SK-N-SH (cell line): ENCODE data around the gene SYNPO2. TPM values are rescaled to one million over a fixed set of nuclear protein-coding genes. Genes with fewer than 3 reads are reported as not detected.

Experiments
- CTCF ChIA-PET: fragments of 300-600, 350-600 bp; formaldehyde crosslinking; extraction: SDS; loops from one replicate; lab custom pipeline; 2021; lab: Yijun Ruan, JAX
- POLR2A ChIA-PET: fragments of 350-600 bp; sonication (Branson Sonifier 250); formaldehyde crosslinking; extraction: SDS; loops from one replicate; lab custom pipeline; 2020; ENCODE audit warnings: antibody characterized with exemption, inconsistent platforms; lab: Yijun Ruan, JAX
- DNase-seq: peaks from one replicate; pipeline ENCODE4 v3.0.0; 2012
- H2AFZ ChIP-seq: fragments of 200-600 bp; sonication (generic); 2 replicates; pipeline ENCODE4 v1.8.1; 2016; ENCODE audit warnings: antibody characterized with exemption, mild to moderate bottlenecking, low read depth
- H3F3A ChIP-seq: fragments of 200-600 bp; sonication (generic); replicated peaks from 2 replicates; pipeline ENCODE3; 2016; ENCODE audit warnings: antibody characterized with exemption, mild to moderate bottlenecking; ENCODE audit not compliant: insufficient read depth
- H3K27ac ChIP-seq, 2 experiments: fragments of 200-500 bp in 1 of 2; fragments of 200-600 bp in 1 of 2; sonication (Bioruptor generic) in 1 of 2; sonication (generic), shearing (Covaris generic) in 1 of 2; 2 replicates each; pipeline versions ENCODE4 v1.5.1 to v1.6.1; 2014 to 2016; ENCODE audit warnings: low read depth in 2 of 2, inconsistent platforms in 1 of 2, low read length in 1 of 2, mild to moderate bottlenecking in 1 of 2, mixed read lengths in 1 of 2
- H3K27me3 ChIP-seq: fragments of 200-600 bp; sonication (generic), shearing (Covaris generic); 2 replicates; pipeline ENCODE4 v1.6.1; 2016; ENCODE audit warnings: mixed run types; ENCODE audit not compliant: insufficient read depth
- H3K36me3 ChIP-seq, 2 experiments: fragments of 200-500 bp in 1 of 2; fragments of 200-600 bp in 1 of 2; sonication (Bioruptor generic) in 1 of 2; sonication (generic) in 1 of 2; replicated peaks in 1 of 2; 2 replicates each; pipeline versions ENCODE3 to v1.5.1; 2014 to 2016; ENCODE audit warnings: low read length in 1 of 2, mild to moderate bottlenecking in 1 of 2; ENCODE audit not compliant: insufficient read depth in 2 of 2, control insufficient read depth in 1 of 2
- H3K4me1 ChIP-seq, 2 experiments: fragments of 200-500 bp in 1 of 2; fragments of 200-600 bp in 1 of 2; sonication (Bioruptor generic) in 1 of 2; sonication (generic), shearing (Covaris generic) in 1 of 2; 2 replicates each; pipeline versions ENCODE4 v1.5.1 to v1.6.1; 2014 to 2016; ENCODE audit warnings: low read depth in 1 of 2, low read length in 1 of 2, mixed run types in 1 of 2; ENCODE audit not compliant: insufficient read depth in 2 of 2, control insufficient read depth in 1 of 2
- H3K4me2 ChIP-seq: fragments of 200-600 bp; sonication (generic), shearing (Covaris generic); 2 replicates; pipeline ENCODE4 v1.6.1; 2017; ENCODE audit warnings: mixed run types
- H3K4me3 ChIP-seq, 2 experiments: fragments of 200-500 bp in 1 of 2; fragments of 200-600 bp in 1 of 2; sonication (Bioruptor generic) in 1 of 2; sonication (generic), shearing (Covaris generic) in 1 of 2; 2 replicates each; pipeline versions ENCODE4 v1.5.1 to v1.8.1; 2014 to 2016; ENCODE audit warnings: low read depth in 2 of 2, inconsistent platforms in 1 of 2, low read length in 1 of 2, mild to moderate bottlenecking in 1 of 2, mixed read lengths in 1 of 2, moderate library complexity in 1 of 2
- H3K79me2 ChIP-seq: fragments of 200-600 bp; sonication (generic); 2 replicates; pipeline ENCODE4 v1.8.1; 2017; ENCODE audit warnings: mild to moderate bottlenecking; ENCODE audit not compliant: insufficient read depth
- H3K9ac ChIP-seq: fragments of 200-600 bp; sonication (generic); 2 replicates; pipeline ENCODE4 v1.6.1; 2017; ENCODE audit warnings: mixed run types
- H3K9me2 ChIP-seq: fragments of 200-600 bp; sonication (generic); 2 replicates; pipeline ENCODE4 v1.6.1; 2017; ENCODE audit warnings: mixed run types
- H3K9me3 ChIP-seq: fragments of 200-600 bp; sonication (generic); 2 replicates; pipeline ENCODE4 v1.6.1; 2017; ENCODE audit warnings: mixed run types, mild to moderate bottlenecking, moderate library complexity
- H4K20me1 ChIP-seq: fragments of 200-600 bp; sonication (generic); 2 replicates; pipeline ENCODE4 v1.6.1; 2017; ENCODE audit warnings: mild to moderate bottlenecking, mixed run types; ENCODE audit not compliant: insufficient read depth
- FOXJ3 ChIP-seq: sonication (generic); formaldehyde crosslinking; IDR thresholded peaks from 2 replicates; pipeline ENCODE4 v1.5.1; 2020; ENCODE audit warnings: mild to moderate bottlenecking, missing genetic modification reagents
- GABPA ChIP-seq: IDR thresholded peaks from 2 replicates; pipeline ENCODE4 v1.4.0; 2012; ENCODE audit warnings: low read depth, mild to moderate bottlenecking
- MEF2A ChIP-seq: IDR thresholded peaks from 2 replicates; pipeline ENCODE4 v1.4.0; 2012; ENCODE audit warnings: low read depth, borderline replicate concordance
- RAD21 ChIP-seq: IDR thresholded peaks from 2 replicates; pipeline ENCODE4 v1.6.1; 2012; ENCODE audit warnings: mild to moderate bottlenecking, low read length
- RFX5 ChIP-seq: IDR thresholded peaks from 2 replicates; pipeline ENCODE4 v1.6.1; 2012; ENCODE audit warnings: mild to moderate bottlenecking, improper control_type of control experiment, low read length
- SMC3 ChIP-seq: IDR thresholded peaks from 2 replicates; pipeline ENCODE4 v1.6.1; 2012; ENCODE audit warnings: low read depth, low read length, improper control_type of control experiment
- TAF1 ChIP-seq: IDR thresholded peaks from 2 replicates; pipeline ENCODE4 v1.6.1; 2012; ENCODE audit warnings: low read depth, mild to moderate bottlenecking, low read length, moderate library complexity, borderline replicate concordance
- TCF12 ChIP-seq: IDR thresholded peaks from 2 replicates; pipeline ENCODE4 v1.4.0; 2012
- TEAD4 ChIP-seq: IDR thresholded peaks from 2 replicates; pipeline ENCODE4 v1.4.0; 2012; ENCODE audit warnings: mild to moderate bottlenecking, borderline replicate concordance; ENCODE audit not compliant: insufficient read depth
- WGBS: methylation state at CpG from one replicate; pipeline ENCODE4 v1.1.6; 2017; ENCODE audit warnings: low lambda C conversion rate; 5-methylcytosine and 5-hydroxymethylcytosine counted together
- polyA plus RNA-seq, 3 experiments: library from polyadenylated mRNA; depleted of rRNA; stranded (reverse); fragments of >200 nt; gene quantifications; 2 replicates each; pipeline ENCODE4 v1.2.3, GENCODE V29; 2012
- TF ChIP-seq, protein P1 (sequence below): fragments of 200-600 bp; sonication (generic); IDR thresholded peaks from 2 replicates; pipeline ENCODE4 v1.6.1; 2017; ENCODE audit warnings: antibody characterized with exemption, mild to moderate bottlenecking, moderate library complexity
- TF ChIP-seq, protein P2 (sequence below): IDR thresholded peaks from 2 replicates; pipeline ENCODE4; 2012
- TF ChIP-seq, protein P3 (sequence below): IDR thresholded peaks from 2 replicates; pipeline ENCODE4 v1.4.0; 2012; ENCODE audit warnings: low read depth, borderline replicate concordance
- TF ChIP-seq, protein P4 (sequence below): IDR thresholded peaks from 2 replicates; pipeline ENCODE4 v1.4.0; 2012; ENCODE audit warnings: low read depth

Gene SYNPO2
- polyA plus RNA-seq, 1 of the 3 experiments (the other 2 are of a cell fraction), result 7.2 TPM

DNA sequence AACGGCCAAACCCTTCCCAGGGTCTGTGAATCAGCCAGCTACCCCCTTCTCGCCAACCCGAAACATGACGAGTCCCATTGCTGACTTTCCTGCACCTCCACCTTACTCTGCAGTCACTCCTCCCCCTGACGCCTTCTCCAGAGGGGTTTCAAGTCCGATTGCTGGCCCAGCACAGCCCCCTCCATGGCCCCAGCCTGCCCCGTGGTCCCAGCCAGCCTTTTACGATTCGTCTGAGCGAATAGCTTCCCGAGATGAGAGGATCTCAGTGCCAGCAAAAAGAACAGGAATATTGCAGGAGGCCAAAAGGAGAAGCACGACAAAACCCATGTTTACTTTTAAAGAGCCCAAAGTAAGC is 141.9 kb downstream of the SYNPO2 start:
- Histone ChIP-seq H3K27me3 (no peaks in the 10 kb centered on the region), H3K4me2 (no peak overlapping the region), H3F3A (no peaks in the 10 kb centered on the region), H3K4me3 (no peak overlapping the region), H3K79me2 (no peaks in the 10 kb centered on the region), H3K4me1 (peaks cover 3 to 28% of the 10 kb centered on the region in 2 experiments; a peak in 3 of 4 replicates), H3K9me2 (peaks cover 4% of the 10 kb centered on the region; the same call in 1 of the 2 replicates), H3K9ac (no peak overlapping the region), H4K20me1 (no peaks in the 10 kb centered on the region), H3K36me3 (peaks cover 0 to 98% of the 10 kb centered on the region in 2 experiments), H2AFZ (no peak overlapping the region), H3K27ac (no peak overlapping the region), H3K9me3 (no peaks in the 10 kb centered on the region)
- ChIA-PET CTCF (interaction anchor here (0.8 to 1.0 kb wide), 2 partner anchors 12 to 48 kb away, joined by 3 read pairs; no protein-coding TSS in a partner anchor), POLR2A (no interaction called here)
- 96% methylated on average over 12 of the region's 12 CpGs for WGBS
- TF ChIP-seq, protein P1, sequence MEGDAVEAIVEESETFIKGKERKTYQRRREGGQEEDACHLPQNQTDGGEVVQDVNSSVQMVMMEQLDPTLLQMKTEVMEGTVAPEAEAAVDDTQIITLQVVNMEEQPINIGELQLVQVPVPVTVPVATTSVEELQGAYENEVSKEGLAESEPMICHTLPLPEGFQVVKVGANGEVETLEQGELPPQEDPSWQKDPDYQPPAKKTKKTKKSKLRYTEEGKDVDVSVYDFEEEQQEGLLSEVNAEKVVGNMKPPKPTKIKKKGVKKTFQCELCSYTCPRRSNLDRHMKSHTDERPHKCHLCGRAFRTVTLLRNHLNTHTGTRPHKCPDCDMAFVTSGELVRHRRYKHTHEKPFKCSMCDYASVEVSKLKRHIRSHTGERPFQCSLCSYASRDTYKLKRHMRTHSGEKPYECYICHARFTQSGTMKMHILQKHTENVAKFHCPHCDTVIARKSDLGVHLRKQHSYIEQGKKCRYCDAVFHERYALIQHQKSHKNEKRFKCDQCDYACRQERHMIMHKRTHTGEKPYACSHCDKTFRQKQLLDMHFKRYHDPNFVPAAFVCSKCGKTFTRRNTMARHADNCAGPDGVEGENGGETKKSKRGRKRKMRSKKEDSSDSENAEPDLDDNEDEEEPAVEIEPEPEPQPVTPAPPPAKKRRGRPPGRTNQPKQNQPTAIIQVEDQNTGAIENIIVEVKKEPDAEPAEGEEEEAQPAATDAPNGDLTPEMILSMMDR, result no peak
- TF ChIP-seq TCF12 (no peak), TAF1 (no peak), RFX5 (no peak), RAD21 (no peak), TEAD4 (no peak), MEF2A (no peak)
- DNase-seq, result no peak

DNA sequence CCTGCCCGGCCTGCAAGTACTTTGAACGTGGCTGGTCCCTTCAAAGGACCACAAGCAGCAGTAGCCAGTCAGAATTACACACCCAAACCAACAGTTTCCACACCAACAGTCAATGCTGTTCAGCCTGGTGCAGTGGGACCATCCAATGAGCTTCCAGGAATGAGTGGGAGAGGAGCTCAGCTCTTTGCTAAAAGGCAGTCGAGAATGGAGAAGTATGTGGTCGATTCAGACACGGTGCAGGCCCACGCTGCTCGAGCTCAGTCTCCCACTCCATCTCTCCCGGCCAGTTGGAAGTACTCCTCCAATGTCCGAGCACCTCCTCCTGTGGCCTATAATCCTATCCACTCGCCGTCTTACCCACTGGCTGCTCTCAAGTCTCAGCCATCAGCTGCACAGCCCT is 142.6 kb downstream of the SYNPO2 start:
- H3K9me3 ChIP-seq, result no peaks in the 10 kb centered on the region
- H3K4me3 ChIP-seq, result no peak overlapping the region
- H3F3A ChIP-seq, result no peaks in the 10 kb centered on the region
- no peak overlapping the region for H3K9ac ChIP-seq
- POLR2A ChIA-PET, result no interaction called here
- TF ChIP-seq, protein P2, sequence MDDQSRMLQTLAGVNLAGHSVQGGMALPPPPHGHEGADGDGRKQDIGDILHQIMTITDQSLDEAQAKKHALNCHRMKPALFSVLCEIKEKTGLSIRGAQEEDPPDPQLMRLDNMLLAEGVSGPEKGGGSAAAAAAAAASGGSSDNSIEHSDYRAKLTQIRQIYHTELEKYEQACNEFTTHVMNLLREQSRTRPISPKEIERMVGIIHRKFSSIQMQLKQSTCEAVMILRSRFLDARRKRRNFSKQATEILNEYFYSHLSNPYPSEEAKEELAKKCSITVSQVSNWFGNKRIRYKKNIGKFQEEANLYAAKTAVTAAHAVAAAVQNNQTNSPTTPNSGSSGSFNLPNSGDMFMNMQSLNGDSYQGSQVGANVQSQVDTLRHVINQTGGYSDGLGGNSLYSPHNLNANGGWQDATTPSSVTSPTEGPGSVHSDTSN, result no peak
- TF ChIP-seq FOXJ3 (CRISPR knock-in tag) (no peak), MEF2A (no peak), SMC3 (no peak), GABPA (no peak)
- TF ChIP-seq, protein P3, sequence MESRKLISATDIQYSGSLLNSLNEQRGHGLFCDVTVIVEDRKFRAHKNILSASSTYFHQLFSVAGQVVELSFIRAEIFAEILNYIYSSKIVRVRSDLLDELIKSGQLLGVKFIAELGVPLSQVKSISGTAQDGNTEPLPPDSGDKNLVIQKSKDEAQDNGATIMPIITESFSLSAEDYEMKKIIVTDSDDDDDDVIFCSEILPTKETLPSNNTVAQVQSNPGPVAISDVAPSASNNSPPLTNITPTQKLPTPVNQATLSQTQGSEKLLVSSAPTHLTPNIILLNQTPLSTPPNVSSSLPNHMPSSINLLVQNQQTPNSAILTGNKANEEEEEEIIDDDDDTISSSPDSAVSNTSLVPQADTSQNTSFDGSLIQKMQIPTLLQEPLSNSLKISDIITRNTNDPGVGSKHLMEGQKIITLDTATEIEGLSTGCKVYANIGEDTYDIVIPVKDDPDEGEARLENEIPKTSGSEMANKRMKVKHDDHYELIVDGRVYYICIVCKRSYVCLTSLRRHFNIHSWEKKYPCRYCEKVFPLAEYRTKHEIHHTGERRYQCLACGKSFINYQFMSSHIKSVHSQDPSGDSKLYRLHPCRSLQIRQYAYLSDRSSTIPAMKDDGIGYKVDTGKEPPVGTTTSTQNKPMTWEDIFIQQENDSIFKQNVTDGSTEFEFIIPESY, result no peak
- TF ChIP-seq, protein P4, sequence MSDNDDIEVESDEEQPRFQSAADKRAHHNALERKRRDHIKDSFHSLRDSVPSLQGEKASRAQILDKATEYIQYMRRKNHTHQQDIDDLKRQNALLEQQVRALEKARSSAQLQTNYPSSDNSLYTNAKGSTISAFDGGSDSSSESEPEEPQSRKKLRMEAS, result no peak
- WGBS, result 98% methylated on average over 9 of the region's 11 CpGs
- no peak for DNase-seq
- H3K9me2 ChIP-seq, result peaks cover 4% of the 10 kb centered on the region; the same call in 1 of the 2 replicates
- H4K20me1 ChIP-seq, result no peaks in the 10 kb centered on the region
- H3K4me1 ChIP-seq, result peaks cover 3 to 22% of the 10 kb centered on the region in 2 experiments; a peak in 3 of 4 replicates
- H2AFZ ChIP-seq, result no peak overlapping the region
- H3K4me2 ChIP-seq, result no peak overlapping the region
- peaks cover 0 to 97% of the 10 kb centered on the region in 2 experiments for H3K36me3 ChIP-seq
- CTCF ChIA-PET, result interaction anchor here (0.7 to 1.3 kb wide), 5 partner anchors 11 to 56 kb away, joined by 3 to 4 read pairs (median 3); no protein-coding TSS in a partner anchor
- no peaks in the 10 kb centered on the region for H3K27me3 ChIP-seq
- no peak overlapping the region for H3K27ac ChIP-seq
- H3K79me2 ChIP-seq, result no peaks in the 10 kb centered on the region
